Measurements from ENCODE around the gene GAB2.

GRCh38 chr11:78391424-78391823, 26.2 kb downstream of the GAB2 start:
- no peak for TF ChIP-seq POLR2A (IDR thresholded peaks at IDR 0.05; ENCODE audit: low read depth)
- TF ChIP-seq EP300 (IDR thresholded peaks at IDR 0.05), result no peak
